SK-N-MC (cell line): Measurements from ENCODE around the gene KRTAP10-6.

Experiments used
- EZH2 ChIP-seq: fragments of 200-600 bp; sonication (generic); IDR thresholded peaks from one replicate; pipeline ENCODE4 v1.6.1; 2017; ENCODE audit warnings: antibody characterized with exemption
- POLR2AphosphoS5 ChIP-seq: IDR thresholded peaks from 2 replicates; pipeline ENCODE4 v1.6.1; 2012; ENCODE audit warnings: mild to moderate bottlenecking, low read depth, low read length, borderline replicate concordance

DNA sequence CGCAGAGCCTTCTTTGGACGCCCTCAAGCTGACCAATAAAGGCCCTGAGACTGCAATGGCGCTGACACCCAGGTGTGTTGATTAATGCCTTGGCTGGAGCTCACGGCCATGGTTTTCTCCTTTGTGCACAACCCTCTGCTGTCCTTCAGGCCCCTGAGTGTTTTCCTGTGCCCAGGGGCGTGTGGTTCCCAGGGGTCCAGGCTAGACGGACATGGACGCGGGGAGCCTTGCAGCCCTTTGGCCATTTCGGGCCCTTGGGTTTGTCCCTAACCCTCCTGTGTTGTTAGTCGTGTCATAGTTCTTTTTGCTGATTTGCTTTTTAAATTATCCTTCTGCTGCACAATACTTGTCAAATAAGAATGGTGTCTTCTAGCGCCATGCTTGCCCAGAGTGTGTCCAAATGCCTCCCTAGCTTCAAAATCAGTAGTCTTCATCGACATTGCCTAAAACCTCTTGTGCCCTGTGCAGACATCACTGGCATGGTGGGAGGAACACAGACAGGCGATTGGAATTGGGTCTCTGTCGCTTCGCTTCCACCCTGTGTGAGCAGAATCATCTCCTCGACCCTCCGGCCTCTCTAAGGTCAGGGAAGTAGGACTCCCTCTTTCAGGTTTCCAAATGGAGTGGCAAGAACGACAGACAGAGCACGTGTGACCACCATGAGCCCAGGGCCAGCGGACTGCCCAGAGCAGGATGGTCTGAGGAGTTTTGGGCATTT lies 16.8 kb downstream of the KRTAP10-6 start:
- TF ChIP-seq EZH2 (no peak), POLR2AphosphoS5 (no peak)
